Measurements from ENCODE around the gene SLC36A1.

DNA sequence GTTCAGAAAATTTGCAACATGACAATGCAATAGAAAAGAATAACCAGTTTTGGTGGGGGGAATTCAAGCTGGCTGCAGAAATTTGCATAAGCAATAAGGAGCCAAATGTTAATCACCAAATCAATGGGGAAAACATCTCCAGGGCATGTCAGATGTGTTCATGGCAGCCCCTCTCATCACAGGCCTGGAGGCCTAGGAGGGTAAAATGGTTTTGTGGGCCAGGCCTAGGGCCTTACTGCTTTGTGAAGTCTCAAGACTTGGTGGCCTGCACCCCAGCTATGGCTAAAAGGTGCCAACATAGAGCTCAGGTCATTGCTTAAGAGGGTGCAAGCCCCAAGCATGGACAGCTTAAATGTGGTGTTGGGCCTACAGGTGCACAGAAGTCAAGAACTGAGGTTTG is 29.7 kb upstream of the SLC36A1 start:
- TF ChIP-seq, protein P1, sequence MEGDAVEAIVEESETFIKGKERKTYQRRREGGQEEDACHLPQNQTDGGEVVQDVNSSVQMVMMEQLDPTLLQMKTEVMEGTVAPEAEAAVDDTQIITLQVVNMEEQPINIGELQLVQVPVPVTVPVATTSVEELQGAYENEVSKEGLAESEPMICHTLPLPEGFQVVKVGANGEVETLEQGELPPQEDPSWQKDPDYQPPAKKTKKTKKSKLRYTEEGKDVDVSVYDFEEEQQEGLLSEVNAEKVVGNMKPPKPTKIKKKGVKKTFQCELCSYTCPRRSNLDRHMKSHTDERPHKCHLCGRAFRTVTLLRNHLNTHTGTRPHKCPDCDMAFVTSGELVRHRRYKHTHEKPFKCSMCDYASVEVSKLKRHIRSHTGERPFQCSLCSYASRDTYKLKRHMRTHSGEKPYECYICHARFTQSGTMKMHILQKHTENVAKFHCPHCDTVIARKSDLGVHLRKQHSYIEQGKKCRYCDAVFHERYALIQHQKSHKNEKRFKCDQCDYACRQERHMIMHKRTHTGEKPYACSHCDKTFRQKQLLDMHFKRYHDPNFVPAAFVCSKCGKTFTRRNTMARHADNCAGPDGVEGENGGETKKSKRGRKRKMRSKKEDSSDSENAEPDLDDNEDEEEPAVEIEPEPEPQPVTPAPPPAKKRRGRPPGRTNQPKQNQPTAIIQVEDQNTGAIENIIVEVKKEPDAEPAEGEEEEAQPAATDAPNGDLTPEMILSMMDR (conservative IDR thresholded peaks at IDR 0.05; ENCODE audit: low read length): no peak
- no peak for TF ChIP-seq EZH2phosphoT487 (IDR thresholded peaks at IDR 0.05; ENCODE audit: borderline replicate concordance, low read depth, low read length)
